Psoas muscle (tissue), 8 donors: Measurements from ENCODE around the gene GPATCH2. TPM values are rescaled to one million over a fixed set of nuclear protein-coding genes. Genes with fewer than 3 reads are reported as not detected.
"Not testable (repeated sequence)": the region's sequence is repeated elsewhere in the genome, so short reads cannot be mapped to it uniquely, and the experiment has no call there.

ENCODE experiments used
- ATAC-seq, 4 donors: fragments of 200-7000 bp; cut with Tn5 transposase; one replicate each; pipeline ENCODE4 v1.9.1; 2020; ENCODE audit warnings: moderate library complexity in 3 of 4, mild to moderate bottlenecking in 2 of 4
- DNase-seq, 2 donors: peaks; one replicate each; pipeline ENCODE4 v3.0.0-alpha.2; 2020
- H3K27ac ChIP-seq: fragments of 200-600 bp; one replicate; pipeline ENCODE4 v1.8.0; 2022
- H3K27me3 ChIP-seq, 3 donors: fragments of 200-600 bp in 1 of 3; one replicate each; pipeline versions ENCODE4 v1.6.1 to v1.8.0; 2013 to 2022; ENCODE audit warnings: low read length in 2 of 3, mild to moderate bottlenecking in 2 of 3, moderate library complexity in 1 of 3; ENCODE audit not compliant: insufficient read depth in 3 of 3
- H3K36me3 ChIP-seq, 2 donors: fragments of 200-600 bp in 1 of 2; one replicate each; pipeline versions ENCODE4 v1.6.1 to v1.8.0; 2013 to 2022; ENCODE audit warnings: low read depth in 1 of 2, mild to moderate bottlenecking in 1 of 2, moderate library complexity in 1 of 2; ENCODE audit not compliant: insufficient read depth in 1 of 2
- H3K4me1 ChIP-seq: fragments of 200-600 bp; one replicate; pipeline ENCODE4 v1.8.0; 2022
- H3K4me3 ChIP-seq: fragments of 200-600 bp; one replicate; pipeline ENCODE4 v1.8.0; 2022; ENCODE audit warnings: mild to moderate bottlenecking
- H3K9me3 ChIP-seq: fragments of 200-600 bp; one replicate; pipeline ENCODE4 v1.8.0; 2022
- CTCF ChIP-seq: fragments of 200-600 bp; IDR thresholded peaks from one replicate; pipeline ENCODE4 v1.8.0; 2022; ENCODE audit warnings: antibody characterized with exemption
- WGBS, 3 donors: extraction: QIAGEN DNeasy Blood & Tissue Kit; methylation state at CpG; one replicate each; pipeline versions ENCODE4 v1.1.6 to v1.1.7; 2013; 5-methylcytosine and 5-hydroxymethylcytosine counted together
- intact Hi-C, 2 donors: fragments of 100-400 bp; cut with DNase I; formaldehyde crosslinking; loops; one replicate each; pipeline versions ENCODE4 v1.11.0 to v1.14.2; 2022
- polyA plus RNA-seq, 3 donors: library from polyadenylated mRNA; stranded (reverse); fragments of 200-250 nt; gene quantifications; one replicate each; pipeline ENCODE4 v1.2.3, GENCODE V29; 2013
- total RNA-seq, 4 donors: library from RNA; stranded (reverse); fragmentation: NEBNext Ultra II Directional in 2 of 4; extraction: Animal tissue kit (Norgen Biotek cat#: 25700) in 2 of 4; gene quantifications; one replicate each; pipeline versions ENCODE4 v1.2.1 to v1.2.4, GENCODE V29; 2021 to 2023
- donor health status: healthy with polysubstance abuse.
- donor health status: DM: no; HTN: no; CAD: no; lungs with moderate emphysema.
- donor health status: Bipolar disorder and iron deficiency.
- donor health status: healthy.
- donor health status: DM: yes; HTN: yes; CAD: no.
- donor health status: DM: no; HTN: no; CAD: no.
- donor health status: DM: no; HTN: no; CAD: no.
- donor health status: DM: yes; HTN: yes; CAD: no.

Gene GPATCH2
- total and polyA plus RNA-seq, 7 donors, result 2.4 to 6.1 (median 3.7) TPM

DNA sequence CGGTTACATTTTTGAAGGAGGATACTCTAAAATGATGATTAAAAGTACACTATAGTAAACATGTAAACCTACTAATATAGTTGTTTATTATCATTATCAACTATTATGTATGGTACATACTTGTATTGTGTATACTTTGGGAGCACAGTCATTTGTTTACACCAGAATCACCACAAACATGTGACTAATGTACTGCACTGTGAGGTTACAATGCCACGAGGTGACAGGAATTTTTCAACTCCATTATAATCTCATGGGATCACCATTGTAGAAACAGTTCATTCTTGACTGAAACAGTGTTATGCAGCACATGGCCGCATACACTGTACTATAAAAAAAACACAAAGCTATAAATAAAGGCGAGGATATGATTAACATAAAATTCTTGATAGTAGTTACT lies 44.3 kb downstream of the GPATCH2 start:
- Histone ChIP-seq H3K36me3 (no peaks in the 10 kb centered on the region), H3K4me3 (no peak overlapping the region), H3K27ac (no peak overlapping the region), H3K27me3 (no peaks in the 10 kb centered on the region), H3K4me1 (no peaks in the 10 kb centered on the region), H3K9me3 (no peaks in the 10 kb centered on the region)
- WGBS, 3 donors, result 75 to 81% (median 79%) methylated on average over 4 of the region's 4 CpGs
- ATAC-seq, result no peak
- no peak for DNase-seq
- intact Hi-C loops, result no loop called here
- TF ChIP-seq CTCF, result no peak

DNA sequence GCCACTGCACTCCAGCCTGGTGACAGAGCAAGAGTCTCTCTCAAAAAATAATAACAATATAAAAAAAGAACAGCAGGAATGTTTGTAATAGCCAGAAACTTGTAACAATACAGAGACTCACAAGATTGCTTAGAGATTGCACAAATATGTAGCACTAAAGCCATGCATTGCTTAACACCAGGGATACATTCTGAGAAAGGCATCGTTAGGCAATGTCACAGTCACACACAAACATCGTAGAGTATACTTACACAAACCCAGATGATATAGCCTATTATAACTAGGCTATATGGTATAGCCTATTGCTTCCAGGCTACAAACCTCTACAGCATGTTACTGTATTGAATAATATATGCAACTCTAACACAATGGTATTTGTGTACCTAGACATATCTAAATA lies 45.3 kb downstream of the GPATCH2 start:
- no peaks in the 10 kb centered on the region for H3K4me1 ChIP-seq
- no peaks in the 10 kb centered on the region for H3K36me3 ChIP-seq
- TF ChIP-seq CTCF, result no peak
- no peaks in the 10 kb centered on the region for H3K27me3 ChIP-seq
- ATAC-seq, result no peak
- H3K4me3 ChIP-seq, result no peak overlapping the region
- no peak for DNase-seq
- intact Hi-C loops, result no loop called here
- H3K27ac ChIP-seq, result no peak overlapping the region
- H3K9me3 ChIP-seq, result no peaks in the 10 kb centered on the region
- WGBS, 3 donors, result 94 to 97% (median 94%) methylated on average over 2 of the region's 2 CpGs

DNA sequence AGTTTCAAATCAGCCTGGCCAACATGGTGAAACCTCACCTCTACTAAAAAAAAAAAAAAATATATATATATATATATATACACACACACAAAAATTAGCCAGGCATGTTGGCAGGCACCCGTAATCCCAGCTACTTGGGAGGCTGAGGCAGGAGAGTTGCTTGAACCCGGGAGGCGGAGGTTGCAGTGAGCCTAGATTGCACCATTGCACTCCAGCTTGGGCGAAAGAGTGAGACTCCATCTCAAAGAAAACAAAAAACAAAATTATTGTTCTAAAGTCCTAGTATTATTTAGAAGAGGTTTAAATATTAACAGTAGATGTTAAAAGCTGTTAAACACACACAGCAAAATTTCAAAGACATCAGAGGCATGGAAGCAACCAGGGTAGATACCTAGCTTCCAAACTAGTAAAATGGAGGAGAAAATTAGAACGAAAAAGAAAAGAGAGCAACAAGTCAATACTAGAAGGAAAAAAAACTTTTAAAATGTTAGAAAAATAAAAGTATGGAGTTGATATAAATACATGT lies 46.5 kb downstream of the GPATCH2 start:
- intact Hi-C loops, H3K9me3 ChIP-seq, H3K36me3 ChIP-seq, H3K27ac ChIP-seq, H3K4me3 ChIP-seq, ATAC-seq, DNase-seq, H3K4me1 ChIP-seq, H3K27me3 ChIP-seq: not testable (repeated sequence)
- WGBS, 3 donors, result 96 to 97% (median 96%) methylated on average over 5 of the region's 5 CpGs

GRCh38 chr1:217577336-217577735 lies 53.6 kb downstream of the GPATCH2 start:
- no peaks in the 10 kb centered on the region for H3K9me3 ChIP-seq
- no peaks in the 10 kb centered on the region for H3K4me1 ChIP-seq
- no peak for TF ChIP-seq CTCF
- ATAC-seq, result no peak
- no peak overlapping the region for H3K27ac ChIP-seq
- no peaks in the 10 kb centered on the region for H3K36me3 ChIP-seq
- intact Hi-C loops, result no loop called here
- H3K27me3 ChIP-seq, result no peaks in the 10 kb centered on the region
- DNase-seq, result no peak
- H3K4me3 ChIP-seq, result no peak overlapping the region

- WGBS, 3 donors, result 93 to 98% (median 95%) methylated on average over 6 of the region's 6 CpGs
- intact Hi-C loops, result no loop called here
- Histone ChIP-seq H3K4me1 (no peaks in the 10 kb centered on the region), H3K27ac (no peak overlapping the region), H3K4me3 (no peak overlapping the region), H3K27me3 (no peaks in the 10 kb centered on the region), H3K9me3 (no peaks in the 10 kb centered on the region), H3K36me3 (no peaks in the 10 kb centered on the region)
- no peak for TF ChIP-seq CTCF
- ATAC-seq, result no peak
- no peak for DNase-seq
Measured at GRCh38 chr1:217574265-217574949, 56.5 kb downstream of the GPATCH2 start.
